ENCODE results near the gene CEACAM16. TPM values are rescaled to one million over a fixed set of nuclear protein-coding genes. Genes with fewer than 3 reads are reported as not detected.

The CEACAM16 gene
- total RNA-seq, 2 experiments from 2014 or later, result not detected

GRCh38 chr19:44738603-44739558, 39.9 kb downstream of the CEACAM16 start:
- BruUV-seq (replicated peaks), result no TSS peak
- TF ChIP-seq EZH2phosphoT487 (IDR thresholded peaks at IDR 0.05; ENCODE audit: borderline replicate concordance, low read depth, low read length), result no peak
- TF ChIP-seq, protein P1, sequence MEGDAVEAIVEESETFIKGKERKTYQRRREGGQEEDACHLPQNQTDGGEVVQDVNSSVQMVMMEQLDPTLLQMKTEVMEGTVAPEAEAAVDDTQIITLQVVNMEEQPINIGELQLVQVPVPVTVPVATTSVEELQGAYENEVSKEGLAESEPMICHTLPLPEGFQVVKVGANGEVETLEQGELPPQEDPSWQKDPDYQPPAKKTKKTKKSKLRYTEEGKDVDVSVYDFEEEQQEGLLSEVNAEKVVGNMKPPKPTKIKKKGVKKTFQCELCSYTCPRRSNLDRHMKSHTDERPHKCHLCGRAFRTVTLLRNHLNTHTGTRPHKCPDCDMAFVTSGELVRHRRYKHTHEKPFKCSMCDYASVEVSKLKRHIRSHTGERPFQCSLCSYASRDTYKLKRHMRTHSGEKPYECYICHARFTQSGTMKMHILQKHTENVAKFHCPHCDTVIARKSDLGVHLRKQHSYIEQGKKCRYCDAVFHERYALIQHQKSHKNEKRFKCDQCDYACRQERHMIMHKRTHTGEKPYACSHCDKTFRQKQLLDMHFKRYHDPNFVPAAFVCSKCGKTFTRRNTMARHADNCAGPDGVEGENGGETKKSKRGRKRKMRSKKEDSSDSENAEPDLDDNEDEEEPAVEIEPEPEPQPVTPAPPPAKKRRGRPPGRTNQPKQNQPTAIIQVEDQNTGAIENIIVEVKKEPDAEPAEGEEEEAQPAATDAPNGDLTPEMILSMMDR (conservative IDR thresholded peaks at IDR 0.05; ENCODE audit: low read length), result no peak
- no peak overlapping the region for H3K27ac ChIP-seq (ENCODE audit: low read depth, low read length, poor library complexity, severe bottlenecking)
- H3K4me1 ChIP-seq (ENCODE audit: insufficient read depth, low read length, poor library complexity, severe bottlenecking), result peaks cover 21% of the 10 kb centered on the region
- CTCF ChIA-PET (ENCODE audit: unreplicated experiment), result interaction anchor here (0.9 kb wide), 1 partner anchor 32 kb away, joined by 3 read pairs; no protein-coding TSS in a partner anchor
- no peaks in the 10 kb centered on the region for H3K9me2 ChIP-seq (ENCODE audit: insufficient read depth, low read length)
- H2AFZ ChIP-seq (ENCODE audit: low read length), result no peak overlapping the region
- no peak for DNase-seq (ENCODE audit: low spot score)
- H4K20me1 ChIP-seq (ENCODE audit: insufficient read depth, low read length), result no peaks in the 10 kb centered on the region
- POLR2A ChIA-PET, result interaction anchor here (0.6 kb wide), 1 partner anchor 34 kb away, joined by 5 read pairs; no protein-coding TSS in a partner anchor
- H3K4me3 ChIP-seq (ENCODE audit: low read depth, low read length, poor library complexity, severe bottlenecking), result no peak overlapping the region
- no peaks in the 10 kb centered on the region for H3K9me3 ChIP-seq (ENCODE audit: low read length)
- intact Hi-C loops (cut with micrococcal nuclease; ENCODE audit: unreplicated experiment), result no loop called here
- H3K36me3 ChIP-seq (ENCODE audit: insufficient read depth, low read length), result no peaks in the 10 kb centered on the region
- no peaks in the 10 kb centered on the region for H3K79me2 ChIP-seq (ENCODE audit: insufficient read depth, low read depth, low read length)
- no peak overlapping the region for H3K4me2 ChIP-seq (ENCODE audit: low read length)

- BruUV-seq (replicated peaks), result no TSS peak
- POLR2A ChIA-PET, result no interaction called here
- Histone ChIP-seq H3K79me2 (ENCODE audit: insufficient read depth, low read depth, low read length) (no peaks in the 10 kb centered on the region), H2AFZ (ENCODE audit: low read length) (peak overlapping the region; percentile 65; the same call in 1 of the 2 replicates), H3K4me1 (ENCODE audit: insufficient read depth, low read length, poor library complexity, severe bottlenecking) (peaks cover 25% of the 10 kb centered on the region), H3K27ac (ENCODE audit: low read depth, low read length, poor library complexity, severe bottlenecking) (no peak overlapping the region), H3K9me2 (ENCODE audit: insufficient read depth, low read length) (no peaks in the 10 kb centered on the region), H3K36me3 (ENCODE audit: insufficient read depth, low read length) (no peaks in the 10 kb centered on the region), H3K4me3 (ENCODE audit: low read depth, low read length, poor library complexity, severe bottlenecking) (no peak overlapping the region), H4K20me1 (ENCODE audit: insufficient read depth, low read length) (no peaks in the 10 kb centered on the region), H3K4me2 (ENCODE audit: low read length) (peak overlapping the region; percentile 42), H3K9me3 (ENCODE audit: low read length) (no peaks in the 10 kb centered on the region)
- DNase-seq (ENCODE audit: low spot score), result peak; percentile 64
- intact Hi-C loops (cut with micrococcal nuclease; ENCODE audit: unreplicated experiment), result no loop called here
- no peak for TF ChIP-seq EZH2phosphoT487 (IDR thresholded peaks at IDR 0.05; ENCODE audit: borderline replicate concordance, low read depth, low read length)
- TF ChIP-seq, protein P1 (conservative IDR thresholded peaks at IDR 0.05; ENCODE audit: low read length), result peak; percentile 63
- CTCF ChIA-PET (ENCODE audit: unreplicated experiment), result no interaction called here
Observed at GRCh38 chr19:44740351-44740824, 41.4 kb downstream of the CEACAM16 start.

All from OCI-LY7 (cell line).